H9 (cell line): ENCODE data around the gene ZFP36. TPM values are rescaled to one million over a fixed set of nuclear protein-coding genes. Genes with fewer than 3 reads are reported as not detected.
"Not testable (repeated sequence)": the region's sequence is repeated elsewhere in the genome, so short reads cannot be mapped to it uniquely, and the experiment has no call there.

Source experiments
- DNase-seq: peaks from one replicate; pipeline ENCODE4 v3.0.0-alpha.2; 2017
- H2AFZ ChIP-seq: one replicate; pipeline ENCODE4 v1.6.1; 2013; ENCODE audit warnings: mild to moderate bottlenecking, low read length, control low read depth, moderate library complexity
- H2AK5ac ChIP-seq: 2 replicates; pipeline ENCODE4 v1.6.1; 2013; ENCODE audit warnings: low read length, control low read depth, mixed read lengths; ENCODE audit not compliant: insufficient read length
- H2BK120ac ChIP-seq: one replicate; pipeline ENCODE4 v1.6.1; 2013; ENCODE audit warnings: low read depth, mild to moderate bottlenecking, low read length, control low read depth, inconsistent platforms; ENCODE audit not compliant: poor library complexity, severe bottlenecking
- H2BK12ac ChIP-seq: 2 replicates; pipeline ENCODE4 v1.6.1; 2013; ENCODE audit warnings: low read length, control low read depth, mixed read lengths, low read depth; ENCODE audit not compliant: insufficient read length
- H2BK15ac ChIP-seq: 2 replicates; pipeline ENCODE4 v1.6.1; 2013; ENCODE audit warnings: low read depth, low read length, control low read depth
- H2BK20ac ChIP-seq: one replicate; pipeline ENCODE4 v1.6.1; 2013; ENCODE audit warnings: low read depth, mild to moderate bottlenecking, low read length, control low read depth, inconsistent platforms; ENCODE audit not compliant: poor library complexity, severe bottlenecking
- H2BK5ac ChIP-seq: 2 replicates; pipeline ENCODE4 v1.6.1; 2013; ENCODE audit warnings: low read length, control low read depth, mixed read lengths; ENCODE audit not compliant: insufficient read length
- H3K14ac ChIP-seq: 2 replicates; pipeline ENCODE4 v1.6.1; 2013; ENCODE audit warnings: low read length, control low read depth; ENCODE audit not compliant: insufficient read depth
- H3K18ac ChIP-seq: 2 replicates; pipeline ENCODE4 v1.6.1; 2013; ENCODE audit warnings: low read depth, mild to moderate bottlenecking, mixed read lengths, low read length, control low read depth; ENCODE audit not compliant: insufficient read length
- H3K23ac ChIP-seq: 2 replicates; pipeline ENCODE4 v1.6.1; 2013; ENCODE audit warnings: low read length, control low read depth, mixed read lengths, low read depth; ENCODE audit not compliant: insufficient read length
- H3K23me2 ChIP-seq: 2 replicates; pipeline ENCODE4 v1.6.1; 2013; ENCODE audit warnings: low read depth, mild to moderate bottlenecking, mixed read lengths, low read length, control low read depth; ENCODE audit not compliant: insufficient read length, poor library complexity, severe bottlenecking
- H3K27ac ChIP-seq: 2 replicates; pipeline ENCODE4 v1.5.1; 2013; ENCODE audit warnings: low read length, control low read depth, mixed read lengths, low read depth; ENCODE audit not compliant: insufficient read length
- H3K27me3 ChIP-seq: 2 replicates; pipeline ENCODE4 v1.6.1; 2013; ENCODE audit warnings: low read length, control low read depth, inconsistent platforms; ENCODE audit not compliant: insufficient read depth
- H3K4ac ChIP-seq: 2 replicates; pipeline ENCODE4 v1.6.1; 2013; ENCODE audit warnings: low read depth, mild to moderate bottlenecking, control low read depth, inconsistent platforms, low read length, moderate library complexity
- H3K4me1 ChIP-seq: 2 replicates; pipeline ENCODE4 v1.6.1; 2013; ENCODE audit warnings: low read length, control low read depth, inconsistent platforms; ENCODE audit not compliant: insufficient read depth
- H3K4me2 ChIP-seq: 2 replicates; pipeline ENCODE4 v1.6.1; 2013; ENCODE audit warnings: low read length, control low read depth, mixed read lengths; ENCODE audit not compliant: insufficient read length, insufficient read depth
- H3K56ac ChIP-seq: 2 replicates; pipeline ENCODE4 v1.6.1; 2013; ENCODE audit warnings: low read depth, mild to moderate bottlenecking, mixed read lengths, low read length, control low read depth; ENCODE audit not compliant: insufficient read length
- H3K79me1 ChIP-seq: 2 replicates; pipeline ENCODE4 v1.6.1; 2013; ENCODE audit warnings: low read depth, mild to moderate bottlenecking, moderate library complexity, low read length, control low read depth, inconsistent platforms; ENCODE audit not compliant: insufficient read depth, poor library complexity, severe bottlenecking
- H3K79me2 ChIP-seq: 2 replicates; pipeline ENCODE4 v1.6.1; 2013; ENCODE audit warnings: low read length, control low read depth, inconsistent platforms; ENCODE audit not compliant: insufficient read depth
- H3K9ac ChIP-seq: 2 replicates; pipeline ENCODE4 v1.6.1; 2013; ENCODE audit warnings: low read length, control low read depth, mixed read lengths; ENCODE audit not compliant: insufficient read length; ENCODE audit errors: extremely low read depth
- H3K9me3 ChIP-seq: one replicate; pipeline ENCODE4 v1.6.1; 2013; ENCODE audit warnings: low read depth, low read length, inconsistent platforms; ENCODE audit not compliant: control insufficient read depth
- H3T11ph ChIP-seq: one replicate; pipeline ENCODE4 v1.6.1; 2013; ENCODE audit warnings: mild to moderate bottlenecking, low read length, control low read depth, inconsistent platforms
- H4K20me1 ChIP-seq: one replicate; pipeline ENCODE4 v1.6.1; 2013; ENCODE audit not compliant: control insufficient read depth, insufficient read length, insufficient read depth
- H4K5ac ChIP-seq: 2 replicates; pipeline ENCODE4 v1.6.1; 2013; ENCODE audit warnings: low read depth, mild to moderate bottlenecking, mixed read lengths, low read length, control low read depth; ENCODE audit not compliant: insufficient read length
- H4K8ac ChIP-seq: replicated peaks from 2 replicates; pipeline ENCODE4 v1.6.1; 2013; ENCODE audit warnings: low read length, control low read depth, mixed read lengths, low read depth; ENCODE audit not compliant: insufficient read length
- H4K91ac ChIP-seq: 2 replicates; pipeline ENCODE4 v1.6.1; 2013; ENCODE audit warnings: low read depth, mild to moderate bottlenecking, moderate library complexity, mixed read lengths, low read length, control low read depth; ENCODE audit not compliant: insufficient read length
- H3K27ac Mint-ChIP-seq, 3 experiments: 2 replicates in 2 of 3; 3 replicates in 1 of 3; pipeline ENCODE4 v1.8.0; 2020 to 2021; ENCODE audit warnings: mixed read lengths in 3 of 3, mild to moderate bottlenecking in 1 of 3, moderate library complexity in 1 of 3
- H3K27me3 Mint-ChIP-seq: 2 replicates; pipeline ENCODE4 v1.8.0; 2021; ENCODE audit warnings: low read depth, mild to moderate bottlenecking, moderate library complexity, mixed read lengths
- H3K36me3 Mint-ChIP-seq, 3 experiments: 2 replicates in 2 of 3; 3 replicates in 1 of 3; pipeline ENCODE4 v1.8.0; 2020 to 2021; ENCODE audit warnings: low read depth in 3 of 3, mixed read lengths in 3 of 3; ENCODE audit not compliant: insufficient read depth in 1 of 3
- H3K4me1 Mint-ChIP-seq, 2 experiments: 2 replicates each; pipeline ENCODE4 v1.8.0; 2020; ENCODE audit warnings: mixed read lengths in 2 of 2
- H3K4me3 Mint-ChIP-seq, 2 experiments: 2 replicates in 1 of 2; 3 replicates in 1 of 2; pipeline ENCODE4 v1.8.0; 2020 to 2021; ENCODE audit warnings: mild to moderate bottlenecking in 2 of 2, mixed read lengths in 2 of 2, moderate library complexity in 1 of 2
- H3K9me3 Mint-ChIP-seq, 2 experiments: 2 replicates in 1 of 2; 3 replicates in 1 of 2; pipeline ENCODE4 v1.8.0; 2020; ENCODE audit warnings: mild to moderate bottlenecking in 2 of 2, mixed read lengths in 2 of 2, moderate library complexity in 1 of 2
- CTCF ChIP-seq: fragments of 200-600 bp; sonication (generic); conservative IDR thresholded peaks from 3 replicates; pipeline ENCODE4 v1.8.0; 2021; ENCODE audit warnings: antibody characterized with exemption, mild to moderate bottlenecking
- WGBS: extraction: QIAGEN DNeasy Blood & Tissue Kit; methylation state at CpG from one replicate; pipeline ENCODE4 v1.1.7; 2013; ENCODE audit warnings: missing lambda C conversion rate, low lambda C conversion rate, mixed read lengths; ENCODE audit not compliant: insufficient read length; ENCODE audit errors: extremely low coverage; 5-methylcytosine and 5-hydroxymethylcytosine counted together
- total RNA-seq: library from RNA; stranded (reverse); gene quantifications from 2 replicates; pipeline ENCODE4 v1.2.1, GENCODE V29; 2021

ZFP36 gene
- total RNA-seq, 1 experiment from 2014 or later = 14.6 TPM

GRCh38 chr19:39449116-39449797 is 42.6 kb downstream of the ZFP36 start:
- peak overlapping the region in 1 of 2 experiments; percentile 25; a peak in 2 of 5 replicates for H3K4me3 Mint-ChIP-seq
- no peaks in the 10 kb centered on the region for H3K27me3 ChIP-seq
- H3K4me1 Mint-ChIP-seq = peaks cover 10 to 15% of the 10 kb centered on the region in 2 experiments
- TF ChIP-seq CTCF = no peak
- no peak overlapping the region for H4K91ac ChIP-seq
- H3K36me3 Mint-ChIP-seq = peaks cover 23 to 64% (median 49%) of the 10 kb centered on the region in 3 experiments; a peak in 6 of 7 replicates
- peaks cover 2% of the 10 kb centered on the region for H4K20me1 ChIP-seq
- no peak overlapping the region for H3K14ac ChIP-seq
- WGBS = no CpG with 5 or more reads among the region's 8 CpGs
- peaks cover 43% of the 10 kb centered on the region; the same call in 1 of the 2 replicates for H3K79me2 ChIP-seq
- H3K4me2 ChIP-seq = no peak overlapping the region
- H4K5ac ChIP-seq = no peak overlapping the region
- no peak overlapping the region for H2BK20ac ChIP-seq
- H3K27ac Mint-ChIP-seq = peak overlapping the region in 2 of 3 experiments; percentile 81 to 89; a peak in 4 of 7 replicates
- H3K27ac ChIP-seq = no peak overlapping the region
- peaks cover 11% of the 10 kb centered on the region for H3K79me1 ChIP-seq
- no peaks in the 10 kb centered on the region for H3K27me3 Mint-ChIP-seq
- H2BK12ac ChIP-seq = no peak overlapping the region
- no peak overlapping the region for H3T11ph ChIP-seq
- H3K9me3 ChIP-seq = no peaks in the 10 kb centered on the region
- no peak overlapping the region for H2BK120ac ChIP-seq
- H3K9ac ChIP-seq = peak overlapping the region; percentile 36
- H2BK15ac ChIP-seq = no peak overlapping the region
- no peak overlapping the region for H2AK5ac ChIP-seq
- DNase-seq = no peak
- no peak overlapping the region for H3K23ac ChIP-seq
- H2BK5ac ChIP-seq = no peak overlapping the region
- no peak overlapping the region for H2AFZ ChIP-seq
- no peak overlapping the region for H4K8ac ChIP-seq
- H3K18ac ChIP-seq = no peak overlapping the region
- no peak overlapping the region for H3K4ac ChIP-seq
- peaks cover 5% of the 10 kb centered on the region for H3K23me2 ChIP-seq
- no peaks in the 10 kb centered on the region for H3K4me1 ChIP-seq
- H3K56ac ChIP-seq = no peak overlapping the region
- H3K9me3 Mint-ChIP-seq = peaks cover 0 to 5% of the 10 kb centered on the region in 2 experiments; a peak in 2 of 5 replicates

- not testable (repeated sequence) for H3K4me1 ChIP-seq, H3K9me3 Mint-ChIP-seq, H3K9ac ChIP-seq, H3K27me3 Mint-ChIP-seq, DNase-seq, H3K4me2 ChIP-seq, H3K23ac ChIP-seq, H3K4ac ChIP-seq, H4K5ac ChIP-seq, H3K18ac ChIP-seq, H2BK12ac ChIP-seq, H3K4me3 Mint-ChIP-seq, H2AFZ ChIP-seq, H4K20me1 ChIP-seq, H3K56ac ChIP-seq, H3K14ac ChIP-seq, H2BK120ac ChIP-seq, H3K27ac ChIP-seq, H2BK20ac ChIP-seq, H3K9me3 ChIP-seq, H3K4me1 Mint-ChIP-seq, H2BK15ac ChIP-seq, H4K8ac ChIP-seq, H3K23me2 ChIP-seq, H3T11ph ChIP-seq, H2AK5ac ChIP-seq, H2BK5ac ChIP-seq, H4K91ac ChIP-seq, H3K27me3 ChIP-seq
- Mint-ChIP-seq H3K36me3 (peaks cover 26 to 70% (median 55%) of the 10 kb centered on the region in 3 experiments; a peak in 6 of 7 replicates), H3K27ac (peak overlapping the region in 1 of 3 experiments; percentile 44; a peak in 1 of 7 replicates)
- peaks cover 13% of the 10 kb centered on the region for H3K79me1 ChIP-seq
- WGBS = no CpG with 5 or more reads among the region's 8 CpGs
- peaks cover 34% of the 10 kb centered on the region; the same call in 1 of the 2 replicates for H3K79me2 ChIP-seq
These were observed 44.6 kb downstream of the ZFP36 start for GRCh38 chr19:39451257-39451656.
